ENCODE data around the gene HNRNPUL1. TPM values are rescaled to one million over a fixed set of nuclear protein-coding genes. Genes with fewer than 3 reads are reported as not detected.

Gene HNRNPUL1
- total and polyA plus RNA-seq, 9 of the 15 experiments (the other 6 are each of a cell fraction or from before 2014, with no cell fraction given): 7.3 to 211 (median 85.0) TPM

DNA sequence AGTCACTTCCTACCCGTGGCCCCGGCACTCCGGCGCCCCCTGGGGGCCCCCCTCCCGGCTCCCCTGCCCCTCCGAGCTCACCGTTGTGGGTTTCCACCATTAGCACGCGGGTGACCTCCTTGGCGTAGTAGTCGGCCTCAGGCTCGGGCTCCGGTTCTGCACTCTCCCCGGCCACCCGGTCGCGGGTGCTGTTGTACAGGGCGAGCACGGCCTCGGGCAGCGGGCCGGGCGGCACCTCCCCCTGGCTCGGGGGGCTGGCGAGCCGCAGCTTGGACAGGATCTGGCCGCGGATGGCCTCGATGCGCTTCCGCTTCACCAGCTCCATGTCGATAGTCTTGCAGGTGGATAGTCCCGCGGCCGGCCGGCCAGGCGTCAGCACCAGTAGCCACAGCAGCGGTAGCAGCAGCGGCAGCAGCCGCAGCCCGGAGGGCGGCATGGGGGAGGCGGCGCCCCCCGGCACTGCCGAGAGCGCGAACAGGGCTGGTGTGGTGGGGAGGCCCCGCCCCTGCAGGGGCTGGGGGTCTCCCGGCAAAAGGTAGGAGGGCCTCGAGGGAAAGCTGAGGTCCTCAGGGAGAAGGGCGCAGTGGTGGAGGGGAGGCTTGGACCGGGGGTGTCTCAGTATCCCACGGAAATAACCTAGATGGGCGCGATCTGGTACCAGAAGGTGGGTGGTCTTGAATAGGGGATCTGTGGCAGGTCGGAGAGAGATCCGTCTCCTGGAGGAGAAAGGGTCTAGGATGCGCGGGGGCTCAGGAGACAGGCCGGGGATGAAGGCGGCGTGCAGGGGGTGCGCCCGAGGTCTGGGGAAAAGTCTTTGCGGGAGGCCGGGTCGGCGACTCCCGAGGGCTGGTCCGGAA is 88.7 kb downstream of the HNRNPUL1 start (continued):
- TF ChIP-seq ZNF57 (CRISPR knock-in tag; IDR thresholded peaks at IDR 0.05) (no peak), HLTF (IDR thresholded peaks at IDR 0.05) (no peak), HEY1 (CRISPR knock-in tag; IDR thresholded peaks at IDR 0.05; ENCODE audit: borderline replicate concordance) (no peak), HDAC2 (IDR thresholded peaks at IDR 0.05) (no peak; the same call in 1 of the 2 replicates), BRD4 (IDR thresholded peaks at IDR 0.05) (peak; percentile 77; the same call in 1 of the 2 replicates), CBX3 (IDR thresholded peaks at IDR 0.05; ENCODE audit: borderline replicate concordance in 1 of 2, low read length in 2 of 2) (no peak), DNMT1 (IDR thresholded peaks at IDR 0.05) (no peak), THRAP3 (IDR thresholded peaks at IDR 0.05; ENCODE audit: borderline replicate concordance) (no peak), RREB1 (CRISPR knock-in tag; IDR thresholded peaks at IDR 0.05) (no peak), ASH1L (IDR thresholded peaks at IDR 0.05; ENCODE audit: borderline replicate concordance, low read depth, partially characterized antibody) (no peak), KLF1 (tag; IDR thresholded peaks at IDR 0.05) (no peak), CCAR2 (IDR thresholded peaks at IDR 0.05; ENCODE audit: low read depth, low read length) (no peak), ZNF507 (tag; conservative IDR thresholded peaks at IDR 0.05) (no peak), IRF2 (CRISPR knock-in tag; IDR thresholded peaks at IDR 0.05) (no peak)
- TF ChIP-seq, protein P1, sequence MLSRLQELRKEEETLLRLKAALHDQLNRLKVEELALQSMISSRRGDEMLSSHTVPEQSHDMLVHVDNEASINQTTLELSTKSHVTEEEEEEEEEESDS (CRISPR knock-in tag; IDR thresholded peaks at IDR 0.05): no peak
- TF ChIP-seq, protein P2, sequence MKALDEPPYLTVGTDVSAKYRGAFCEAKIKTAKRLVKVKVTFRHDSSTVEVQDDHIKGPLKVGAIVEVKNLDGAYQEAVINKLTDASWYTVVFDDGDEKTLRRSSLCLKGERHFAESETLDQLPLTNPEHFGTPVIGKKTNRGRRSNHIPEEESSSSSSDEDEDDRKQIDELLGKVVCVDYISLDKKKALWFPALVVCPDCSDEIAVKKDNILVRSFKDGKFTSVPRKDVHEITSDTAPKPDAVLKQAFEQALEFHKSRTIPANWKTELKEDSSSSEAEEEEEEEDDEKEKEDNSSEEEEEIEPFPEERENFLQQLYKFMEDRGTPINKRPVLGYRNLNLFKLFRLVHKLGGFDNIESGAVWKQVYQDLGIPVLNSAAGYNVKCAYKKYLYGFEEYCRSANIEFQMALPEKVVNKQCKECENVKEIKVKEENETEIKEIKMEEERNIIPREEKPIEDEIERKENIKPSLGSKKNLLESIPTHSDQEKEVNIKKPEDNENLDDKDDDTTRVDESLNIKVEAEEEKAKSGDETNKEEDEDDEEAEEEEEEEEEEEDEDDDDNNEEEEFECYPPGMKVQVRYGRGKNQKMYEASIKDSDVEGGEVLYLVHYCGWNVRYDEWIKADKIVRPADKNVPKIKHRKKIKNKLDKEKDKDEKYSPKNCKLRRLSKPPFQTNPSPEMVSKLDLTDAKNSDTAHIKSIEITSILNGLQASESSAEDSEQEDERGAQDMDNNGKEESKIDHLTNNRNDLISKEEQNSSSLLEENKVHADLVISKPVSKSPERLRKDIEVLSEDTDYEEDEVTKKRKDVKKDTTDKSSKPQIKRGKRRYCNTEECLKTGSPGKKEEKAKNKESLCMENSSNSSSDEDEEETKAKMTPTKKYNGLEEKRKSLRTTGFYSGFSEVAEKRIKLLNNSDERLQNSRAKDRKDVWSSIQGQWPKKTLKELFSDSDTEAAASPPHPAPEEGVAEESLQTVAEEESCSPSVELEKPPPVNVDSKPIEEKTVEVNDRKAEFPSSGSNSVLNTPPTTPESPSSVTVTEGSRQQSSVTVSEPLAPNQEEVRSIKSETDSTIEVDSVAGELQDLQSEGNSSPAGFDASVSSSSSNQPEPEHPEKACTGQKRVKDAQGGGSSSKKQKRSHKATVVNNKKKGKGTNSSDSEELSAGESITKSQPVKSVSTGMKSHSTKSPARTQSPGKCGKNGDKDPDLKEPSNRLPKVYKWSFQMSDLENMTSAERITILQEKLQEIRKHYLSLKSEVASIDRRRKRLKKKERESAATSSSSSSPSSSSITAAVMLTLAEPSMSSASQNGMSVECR (CRISPR knock-in tag; IDR thresholded peaks at IDR 0.05): peak; percentile 88; the same call in 1 of the 2 replicates

All from K562 (cell line).